Measurements from ENCODE around the gene RND1. TPM values are rescaled to one million over a fixed set of nuclear protein-coding genes. Genes with fewer than 3 reads are reported as not detected.

The RND1 gene
- total RNA-seq, 4 donors from 2014 or later = 1.1 to 19.1 (median 3.3) TPM; not detected in 1

DNA sequence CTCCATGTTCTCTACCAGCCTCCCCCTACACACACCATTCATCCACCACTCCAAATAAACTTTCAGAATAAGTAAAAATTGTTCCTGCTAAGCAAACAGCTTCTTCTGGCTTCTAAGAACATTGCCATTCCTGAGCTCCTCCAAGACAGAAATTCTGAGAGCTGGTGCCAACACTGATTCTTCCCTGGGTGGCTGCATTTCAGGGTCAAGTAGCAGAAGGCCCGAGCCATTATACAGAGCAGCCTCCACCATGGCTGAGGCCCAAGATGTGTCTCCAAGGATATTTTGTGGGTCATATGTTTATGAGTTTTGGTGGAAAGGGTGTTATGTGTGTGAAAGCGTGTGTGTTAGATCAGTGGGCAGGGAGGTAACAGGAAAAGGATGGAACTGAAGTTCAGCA is 3.5 kb upstream of the RND1 start:
- H3K4me3 ChIP-seq = no peak overlapping the region
- no peaks in the 10 kb centered on the region for H3K9me3 ChIP-seq
- H3K27ac ChIP-seq = no peak overlapping the region
- peaks cover 4% of the 10 kb centered on the region for H3K27me3 ChIP-seq
- in situ Hi-C loops (cut with MboI; ENCODE audit: low pct_ligation_motif_present in 1 of 4, low pct_unique_long_range_greater_than_20kb in 1 of 4, low sequenced_read_pairs in 3 of 4) = no loop called here
- no peak for TF ChIP-seq POLR2A (IDR thresholded peaks at IDR 0.05)
- no peak for TF ChIP-seq POLR2AphosphoS5 (IDR thresholded peaks at IDR 0.05)
- TF ChIP-seq, protein P1, sequence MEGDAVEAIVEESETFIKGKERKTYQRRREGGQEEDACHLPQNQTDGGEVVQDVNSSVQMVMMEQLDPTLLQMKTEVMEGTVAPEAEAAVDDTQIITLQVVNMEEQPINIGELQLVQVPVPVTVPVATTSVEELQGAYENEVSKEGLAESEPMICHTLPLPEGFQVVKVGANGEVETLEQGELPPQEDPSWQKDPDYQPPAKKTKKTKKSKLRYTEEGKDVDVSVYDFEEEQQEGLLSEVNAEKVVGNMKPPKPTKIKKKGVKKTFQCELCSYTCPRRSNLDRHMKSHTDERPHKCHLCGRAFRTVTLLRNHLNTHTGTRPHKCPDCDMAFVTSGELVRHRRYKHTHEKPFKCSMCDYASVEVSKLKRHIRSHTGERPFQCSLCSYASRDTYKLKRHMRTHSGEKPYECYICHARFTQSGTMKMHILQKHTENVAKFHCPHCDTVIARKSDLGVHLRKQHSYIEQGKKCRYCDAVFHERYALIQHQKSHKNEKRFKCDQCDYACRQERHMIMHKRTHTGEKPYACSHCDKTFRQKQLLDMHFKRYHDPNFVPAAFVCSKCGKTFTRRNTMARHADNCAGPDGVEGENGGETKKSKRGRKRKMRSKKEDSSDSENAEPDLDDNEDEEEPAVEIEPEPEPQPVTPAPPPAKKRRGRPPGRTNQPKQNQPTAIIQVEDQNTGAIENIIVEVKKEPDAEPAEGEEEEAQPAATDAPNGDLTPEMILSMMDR (IDR thresholded peaks at IDR 0.05) = no peak
- TF ChIP-seq EP300 (IDR thresholded peaks at IDR 0.05; ENCODE audit: low read depth) = no peak
- 80 to 88% methylated on average over 1 to 2 of the region's 2 CpGs for WGBS, 2 donors (ENCODE audit: low coverage in 1 of 2)
- intact Hi-C loops (cut with DNase I; ENCODE audit: low total_unique reads) = no loop called here
- DNase-seq = no peak
- H3K36me3 ChIP-seq = no peaks in the 10 kb centered on the region
- peaks cover 4 to 21% (median 13%) of the 10 kb centered on the region in 4 donors for H3K4me1 ChIP-seq

DNA sequence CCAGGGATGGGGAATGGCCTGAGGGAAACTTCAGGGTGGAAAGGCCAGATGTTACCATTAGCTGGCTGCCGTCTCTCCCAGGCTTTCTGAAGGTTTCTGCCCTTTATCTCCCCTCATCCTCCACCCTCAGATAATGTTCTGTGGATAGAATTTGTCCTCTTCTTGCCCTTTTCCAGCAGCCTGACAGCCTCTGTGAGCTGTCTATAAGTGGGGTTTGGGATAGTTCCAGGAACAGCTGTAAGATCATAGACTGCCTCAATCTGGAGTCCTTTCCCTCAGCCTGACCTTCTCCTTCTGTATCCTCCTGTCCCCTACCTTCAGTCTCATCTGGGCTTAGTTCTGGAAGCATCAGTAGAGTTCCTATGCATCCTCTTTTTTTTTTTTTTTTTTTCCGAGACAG is 2.8 kb upstream of the RND1 start:
- Histone ChIP-seq H3K4me3 (no peak overlapping the region), H3K36me3 (no peaks in the 10 kb centered on the region), H3K27ac (no peak overlapping the region), H3K9me3 (no peaks in the 10 kb centered on the region), H3K27me3 (peaks cover 6% of the 10 kb centered on the region), H3K4me1 (peaks cover 4 to 28% (median 13%) of the 10 kb centered on the region in 4 donors)
- intact Hi-C loops (cut with DNase I; ENCODE audit: low total_unique reads) = no loop called here
- DNase-seq = no peak
- 83 to 88% methylated on average over 1 to 2 of the region's 2 CpGs for WGBS, 2 donors (ENCODE audit: low coverage in 1 of 2)
- no peak for TF ChIP-seq POLR2AphosphoS5 (IDR thresholded peaks at IDR 0.05)
- TF ChIP-seq, protein P1 (IDR thresholded peaks at IDR 0.05) = no peak
- TF ChIP-seq POLR2A (IDR thresholded peaks at IDR 0.05) = no peak
- TF ChIP-seq EP300 (IDR thresholded peaks at IDR 0.05; ENCODE audit: low read depth) = no peak
- in situ Hi-C loops (cut with MboI; ENCODE audit: low pct_ligation_motif_present in 1 of 4, low pct_unique_long_range_greater_than_20kb in 1 of 4, low sequenced_read_pairs in 3 of 4) = no loop called here

DNA sequence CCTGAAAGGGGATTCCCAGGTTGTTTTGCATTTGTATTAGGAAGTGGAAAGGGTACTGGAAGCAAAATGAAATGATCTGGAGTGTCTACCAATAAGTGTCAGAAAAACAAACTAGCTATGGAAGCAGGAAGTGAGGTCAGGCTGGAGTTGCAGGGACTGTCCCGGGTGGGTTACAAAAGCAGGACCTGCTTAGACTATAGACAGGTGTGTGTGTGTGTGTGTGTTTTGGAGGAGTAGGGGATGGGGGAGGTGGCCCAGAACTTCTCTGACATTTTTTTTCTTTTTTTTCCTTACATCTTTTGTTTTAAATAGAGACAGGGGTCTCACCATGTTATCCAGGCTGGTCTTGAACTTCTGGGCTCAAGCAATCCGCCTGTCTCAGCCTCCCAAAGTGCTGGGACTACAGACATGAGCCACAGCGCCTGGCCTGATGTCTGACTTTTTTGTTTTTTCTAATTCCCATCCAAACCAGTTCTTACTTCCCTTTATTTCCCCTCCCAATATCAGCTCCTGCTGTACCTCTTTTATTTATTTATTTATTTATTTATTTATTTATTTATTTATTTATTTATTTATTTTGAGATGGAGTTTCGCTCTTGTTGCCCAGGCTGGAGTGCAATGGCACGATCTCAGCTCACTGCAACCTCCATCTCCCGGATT is 512 bp upstream of the RND1 start:
- no peak for DNase-seq
- H3K36me3 ChIP-seq = no peaks in the 10 kb centered on the region
- H3K4me3 ChIP-seq = peak overlapping the region in 3 of 4 donors; percentile 55 to 76 (median 55)
- intact Hi-C loops (cut with DNase I; ENCODE audit: low total_unique reads) = no loop called here
- peaks cover 4 to 29% (median 13%) of the 10 kb centered on the region in 4 donors for H3K4me1 ChIP-seq
- peaks cover 9% of the 10 kb centered on the region for H3K27me3 ChIP-seq
- in situ Hi-C loops (cut with MboI; ENCODE audit: low pct_ligation_motif_present in 1 of 4, low pct_unique_long_range_greater_than_20kb in 1 of 4, low sequenced_read_pairs in 3 of 4) = no loop called here
- 76 to 93% methylated on average over 3 to 6 of the region's 6 CpGs for WGBS, 2 donors (ENCODE audit: low coverage in 1 of 2)
- H3K27ac ChIP-seq = peak overlapping the region; percentile 49 to 77 (median 71)
- TF ChIP-seq POLR2AphosphoS5 (IDR thresholded peaks at IDR 0.05) = no peak
- TF ChIP-seq, protein P1 (IDR thresholded peaks at IDR 0.05) = peak in 1 of 5 experiments; percentile 15
- H3K9me3 ChIP-seq = no peaks in the 10 kb centered on the region

DNA sequence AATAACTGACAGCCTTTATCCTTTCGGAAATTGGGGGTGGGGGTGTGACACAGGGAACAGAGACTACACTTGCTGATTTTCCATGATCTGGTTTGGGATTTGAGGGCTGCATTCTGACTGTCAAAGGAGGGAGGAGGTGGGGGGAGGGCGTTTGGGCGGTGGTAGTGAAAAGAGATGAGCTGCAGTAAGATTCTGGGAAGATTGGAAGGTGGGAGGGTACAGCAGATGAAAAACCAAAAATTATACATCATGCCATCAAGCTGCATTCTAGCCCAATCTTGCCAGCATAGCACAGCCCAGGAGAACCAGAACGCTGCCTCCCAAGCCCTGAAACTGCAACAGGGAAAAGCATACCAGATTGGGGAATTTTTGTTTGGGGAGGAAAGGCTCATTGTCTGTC is 2.4 kb downstream of the RND1 start:
- TF ChIP-seq EP300 (IDR thresholded peaks at IDR 0.05; ENCODE audit: low read depth) (no peak), POLR2A (IDR thresholded peaks at IDR 0.05) (no peak), POLR2AphosphoS5 (IDR thresholded peaks at IDR 0.05) (no peak)
- TF ChIP-seq, protein P1 (IDR thresholded peaks at IDR 0.05) = no peak
- in situ Hi-C loops (cut with MboI; ENCODE audit: low pct_ligation_motif_present in 1 of 4, low pct_unique_long_range_greater_than_20kb in 1 of 4, low sequenced_read_pairs in 3 of 4) = no loop called here
- 71 to 80% methylated on average over 1 to 4 of the region's 4 CpGs for WGBS, 2 donors (ENCODE audit: low coverage in 1 of 2)
- Histone ChIP-seq H3K36me3 (no peaks in the 10 kb centered on the region), H3K4me3 (no peak overlapping the region), H3K27me3 (peaks cover 9% of the 10 kb centered on the region), H3K9me3 (no peaks in the 10 kb centered on the region), H3K27ac (no peak overlapping the region), H3K4me1 (peaks cover 4 to 29% (median 13%) of the 10 kb centered on the region in 4 donors)
- intact Hi-C loops (cut with DNase I; ENCODE audit: low total_unique reads) = no loop called here
- no peak for DNase-seq
